HG02970 (cell line): ENCODE measurements around the gene JAG2.

ENCODE experiments used
- ATAC-seq: cut with Tn5 transposase; IDR thresholded peaks from one replicate; pipeline ENCODE4 v1.9.1; 2021; ENCODE audit warnings: mild to moderate bottlenecking, moderate library complexity, moderate number of reproducible peaks; ENCODE audit not compliant: unreplicated experiment, low FRiP score

Gene JAG2

GRCh38 chr14:105167303-105168092 is 1.1 kb downstream of the JAG2 start:
- no peak for ATAC-seq

- ATAC-seq: no peak
Observed at GRCh38 chr14:105166571-105167302, 1.8 kb downstream of the JAG2 start.

- no peak for ATAC-seq
Observed at GRCh38 chr14:105165761-105166485, 2.7 kb downstream of the JAG2 start.

- no peak for ATAC-seq
Observed at GRCh38 chr14:105165134-105165704, 3.4 kb downstream of the JAG2 start.

GRCh38 chr14:105163040-105163742 is 5.4 kb downstream of the JAG2 start:
- ATAC-seq: no peak

GRCh38 chr14:105162669-105162979 is 6.0 kb downstream of the JAG2 start:
- no peak for ATAC-seq

- ATAC-seq: no peak
Observed at GRCh38 chr14:105161964-105162668, 6.5 kb downstream of the JAG2 start.

GRCh38 chr14:105161309-105161708 is 7.3 kb downstream of the JAG2 start:
- no peak for ATAC-seq

GRCh38 chr14:105160776-105161175 is 7.8 kb downstream of the JAG2 start:
- ATAC-seq: no peak

- ATAC-seq: no peak
Observed at GRCh38 chr14:105159344-105159743, 9.2 kb downstream of the JAG2 start.

- ATAC-seq: no peak
Observed at GRCh38 chr14:105158794-105159193, 9.8 kb downstream of the JAG2 start.

- no peak for ATAC-seq
Observed at GRCh38 chr14:105157872-105158271, 10.7 kb downstream of the JAG2 start.

- ATAC-seq: no peak
Observed at GRCh38 chr14:105156414-105157375, 11.9 kb downstream of the JAG2 start.

GRCh38 chr14:105155681-105156413 is 12.7 kb downstream of the JAG2 start:
- no peak for ATAC-seq

- ATAC-seq: no peak
Observed at GRCh38 chr14:105155071-105155651, 13.4 kb downstream of the JAG2 start.

GRCh38 chr14:105154476-105154871 is 14.1 kb downstream of the JAG2 start:
- ATAC-seq: no peak

- ATAC-seq: no peak
Observed at GRCh38 chr14:105153739-105154475, 14.7 kb downstream of the JAG2 start.
